ENCODE results near the gene GYS1.

- TF ChIP-seq, protein P1, sequence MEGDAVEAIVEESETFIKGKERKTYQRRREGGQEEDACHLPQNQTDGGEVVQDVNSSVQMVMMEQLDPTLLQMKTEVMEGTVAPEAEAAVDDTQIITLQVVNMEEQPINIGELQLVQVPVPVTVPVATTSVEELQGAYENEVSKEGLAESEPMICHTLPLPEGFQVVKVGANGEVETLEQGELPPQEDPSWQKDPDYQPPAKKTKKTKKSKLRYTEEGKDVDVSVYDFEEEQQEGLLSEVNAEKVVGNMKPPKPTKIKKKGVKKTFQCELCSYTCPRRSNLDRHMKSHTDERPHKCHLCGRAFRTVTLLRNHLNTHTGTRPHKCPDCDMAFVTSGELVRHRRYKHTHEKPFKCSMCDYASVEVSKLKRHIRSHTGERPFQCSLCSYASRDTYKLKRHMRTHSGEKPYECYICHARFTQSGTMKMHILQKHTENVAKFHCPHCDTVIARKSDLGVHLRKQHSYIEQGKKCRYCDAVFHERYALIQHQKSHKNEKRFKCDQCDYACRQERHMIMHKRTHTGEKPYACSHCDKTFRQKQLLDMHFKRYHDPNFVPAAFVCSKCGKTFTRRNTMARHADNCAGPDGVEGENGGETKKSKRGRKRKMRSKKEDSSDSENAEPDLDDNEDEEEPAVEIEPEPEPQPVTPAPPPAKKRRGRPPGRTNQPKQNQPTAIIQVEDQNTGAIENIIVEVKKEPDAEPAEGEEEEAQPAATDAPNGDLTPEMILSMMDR (IDR thresholded peaks at IDR 0.05) = peak; percentile 44
- TF ChIP-seq EZH2phosphoT487 (IDR thresholded peaks at IDR 0.05) (no peak), EZH2 (IDR thresholded peaks at IDR 0.05) (no peak)
Observed at GRCh38 chr19:49019242-49019932, 26.3 kb upstream of the GYS1 start.

Measured in neural progenitor cell (in vitro differentiated cells).